ENCODE data around the gene VSIR. TPM values are rescaled to one million over a fixed set of nuclear protein-coding genes. Genes with fewer than 3 reads are reported as not detected.

VSIR gene
- total and polyA plus RNA-seq, 9 of the 15 experiments (the other 6 are each of a cell fraction or from before 2014, with no cell fraction given), result 0.14 to 20.5 (median 9.3) TPM

DNA sequence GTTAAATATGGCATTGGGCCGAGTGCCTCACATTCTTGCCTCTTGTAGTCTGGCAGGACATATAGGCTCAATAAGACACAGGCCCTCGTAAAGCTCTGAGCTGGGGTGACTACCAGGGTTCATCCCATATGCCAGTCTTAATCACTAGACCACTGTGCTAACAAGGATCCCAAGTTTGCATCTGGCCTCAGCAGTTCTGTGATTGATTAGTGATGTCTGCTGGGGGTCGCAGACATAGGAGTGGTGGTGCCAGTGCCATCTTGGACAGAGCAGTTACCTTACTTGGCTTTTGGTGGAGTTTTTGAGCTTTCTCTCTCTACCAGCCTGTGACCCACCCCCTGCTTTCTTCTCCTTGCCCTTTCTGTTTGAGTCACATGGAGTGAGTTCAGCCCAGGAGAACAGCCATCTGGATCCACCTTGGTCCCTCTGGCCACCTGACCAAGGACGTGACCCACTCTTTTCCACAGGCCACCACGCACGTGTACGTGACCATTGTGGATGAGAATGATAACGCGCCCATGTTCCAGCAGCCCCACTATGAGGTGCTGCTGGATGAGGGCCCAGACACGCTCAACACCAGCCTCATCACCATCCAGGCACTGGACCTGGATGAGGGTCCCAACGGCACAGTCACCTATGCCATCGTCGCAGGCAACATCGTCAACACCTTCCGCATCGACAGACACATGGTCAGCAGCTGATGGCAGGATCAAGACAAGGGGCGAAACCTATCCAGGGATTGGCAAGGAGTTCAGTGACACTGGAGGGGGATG lies 4.1 kb upstream of the VSIR start (continued):
- TF ChIP-seq ELF1 (tag; IDR thresholded peaks at IDR 0.05), result no peak
- no peak for TF ChIP-seq CBFA2T3 (IDR thresholded peaks at IDR 0.05)

DNA sequence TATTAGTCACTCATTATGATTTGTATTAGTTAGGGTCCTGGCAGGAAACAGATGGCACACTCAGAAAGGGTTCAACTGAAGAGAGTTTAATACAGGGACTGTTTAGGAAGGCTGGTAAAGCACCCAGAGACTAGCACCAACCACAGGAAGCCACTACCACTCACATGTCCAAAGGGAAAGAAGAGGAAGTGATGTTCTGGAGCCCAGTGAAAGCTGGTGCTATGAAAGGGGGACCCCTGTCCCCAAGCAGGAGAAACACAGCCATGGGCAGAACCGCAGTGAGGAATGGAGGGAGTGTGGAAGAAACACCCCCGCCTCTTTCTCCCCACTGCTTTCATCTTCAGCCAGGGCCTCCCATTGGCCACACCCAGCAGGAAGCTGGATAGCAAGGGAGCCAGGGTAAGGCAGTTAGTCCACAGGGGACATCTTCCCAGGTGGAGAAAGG lies 3.2 kb upstream of the VSIR start:
- no peaks in the 10 kb centered on the region for H3K36me3 ChIP-seq (ENCODE audit: control insufficient read depth, insufficient read depth, low read length)
- POLR2A ChIA-PET, result interaction anchor here (0.8 to 1.6 kb wide), 5 partner anchors 12 to 60 kb away, joined by 3 to 5 read pairs (median 4); no protein-coding TSS in a partner anchor
- H3K27me3 ChIP-seq (ENCODE audit: control insufficient read depth in 2 of 2, insufficient read depth in 2 of 2, low read length in 2 of 2), result peaks cover 4 to 18% of the 10 kb centered on the region in 2 experiments; a peak in 2 of 5 replicates
- H3K79me2 ChIP-seq (ENCODE audit: control insufficient read depth, insufficient read depth, low read length), result no peaks in the 10 kb centered on the region; the same call in 2 of the 3 replicates
- H3K4me3 ChIP-seq, result no peak overlapping the region
- H3K9me3 ChIP-seq (replicated peaks; ENCODE audit: control insufficient read depth, insufficient read depth, low read depth, low read length), result no peaks in the 10 kb centered on the region
- 0 out of 2 replicates have a peak, but pooled peaks cover 3% of the 10 kb centered on the region for H4K20me1 ChIP-seq (replicated peaks; ENCODE audit: control insufficient read depth, insufficient read depth, low read length)
- H3K9ac ChIP-seq (ENCODE audit: insufficient read depth in 1 of 2, low read depth in 2 of 2, low read length in 2 of 2), result no peak overlapping the region
- H3K27ac ChIP-seq (ENCODE audit: extremely low read depth, low read depth, low read length), result no peak overlapping the region
- ATAC-seq (no peak), FAIRE-seq (peak; percentile 57), DNase-seq (ENCODE audit: extremely low read depth in 1 of 4, low spot score in 3 of 4) (peak; percentile 45 to 58 (median 52))
- CTCF ChIA-PET (ENCODE audit: low intra/inter-chr PET ratio), result no interaction called here
- intact Hi-C loops (cut with micrococcal nuclease) (no loop called here), in situ Hi-C loops (cut with MboI) (no loop called here)
- H3K4me1 ChIP-seq (replicated peaks in 1 of 2; ENCODE audit: control insufficient read depth in 2 of 2, insufficient read depth in 2 of 2, low read length in 2 of 2), result peaks cover 24 to 28% of the 10 kb centered on the region in 2 experiments
- BruUV-seq (replicated peaks), result no TSS peak
- peak overlapping the region; percentile 63 for H2AFZ ChIP-seq (ENCODE audit: low read depth, low read length)
- WGBS (ENCODE audit: insufficient coverage, low coverage, missing lambda C conversion rate), result 17% methylated on average over 2 of the region's 2 CpGs
- H3K9me1 ChIP-seq (ENCODE audit: control insufficient read depth, insufficient read depth, low read length), result no peaks in the 10 kb centered on the region
- no peak overlapping the region for H3K4me2 ChIP-seq (ENCODE audit: insufficient read depth, low read length)
- TF ChIP-seq SPI1 (IDR thresholded peaks at IDR 0.05; ENCODE audit: borderline replicate concordance, low read depth, low read length) (peak; percentile 87), TGIF2 (CRISPR knock-in tag; IDR thresholded peaks at IDR 0.05) (no peak), ZNF785 (CRISPR knock-in tag; IDR thresholded peaks at IDR 0.05) (no peak), GABPB1 (CRISPR knock-in tag; IDR thresholded peaks at IDR 0.05) (no peak)
- TF ChIP-seq, protein P1, sequence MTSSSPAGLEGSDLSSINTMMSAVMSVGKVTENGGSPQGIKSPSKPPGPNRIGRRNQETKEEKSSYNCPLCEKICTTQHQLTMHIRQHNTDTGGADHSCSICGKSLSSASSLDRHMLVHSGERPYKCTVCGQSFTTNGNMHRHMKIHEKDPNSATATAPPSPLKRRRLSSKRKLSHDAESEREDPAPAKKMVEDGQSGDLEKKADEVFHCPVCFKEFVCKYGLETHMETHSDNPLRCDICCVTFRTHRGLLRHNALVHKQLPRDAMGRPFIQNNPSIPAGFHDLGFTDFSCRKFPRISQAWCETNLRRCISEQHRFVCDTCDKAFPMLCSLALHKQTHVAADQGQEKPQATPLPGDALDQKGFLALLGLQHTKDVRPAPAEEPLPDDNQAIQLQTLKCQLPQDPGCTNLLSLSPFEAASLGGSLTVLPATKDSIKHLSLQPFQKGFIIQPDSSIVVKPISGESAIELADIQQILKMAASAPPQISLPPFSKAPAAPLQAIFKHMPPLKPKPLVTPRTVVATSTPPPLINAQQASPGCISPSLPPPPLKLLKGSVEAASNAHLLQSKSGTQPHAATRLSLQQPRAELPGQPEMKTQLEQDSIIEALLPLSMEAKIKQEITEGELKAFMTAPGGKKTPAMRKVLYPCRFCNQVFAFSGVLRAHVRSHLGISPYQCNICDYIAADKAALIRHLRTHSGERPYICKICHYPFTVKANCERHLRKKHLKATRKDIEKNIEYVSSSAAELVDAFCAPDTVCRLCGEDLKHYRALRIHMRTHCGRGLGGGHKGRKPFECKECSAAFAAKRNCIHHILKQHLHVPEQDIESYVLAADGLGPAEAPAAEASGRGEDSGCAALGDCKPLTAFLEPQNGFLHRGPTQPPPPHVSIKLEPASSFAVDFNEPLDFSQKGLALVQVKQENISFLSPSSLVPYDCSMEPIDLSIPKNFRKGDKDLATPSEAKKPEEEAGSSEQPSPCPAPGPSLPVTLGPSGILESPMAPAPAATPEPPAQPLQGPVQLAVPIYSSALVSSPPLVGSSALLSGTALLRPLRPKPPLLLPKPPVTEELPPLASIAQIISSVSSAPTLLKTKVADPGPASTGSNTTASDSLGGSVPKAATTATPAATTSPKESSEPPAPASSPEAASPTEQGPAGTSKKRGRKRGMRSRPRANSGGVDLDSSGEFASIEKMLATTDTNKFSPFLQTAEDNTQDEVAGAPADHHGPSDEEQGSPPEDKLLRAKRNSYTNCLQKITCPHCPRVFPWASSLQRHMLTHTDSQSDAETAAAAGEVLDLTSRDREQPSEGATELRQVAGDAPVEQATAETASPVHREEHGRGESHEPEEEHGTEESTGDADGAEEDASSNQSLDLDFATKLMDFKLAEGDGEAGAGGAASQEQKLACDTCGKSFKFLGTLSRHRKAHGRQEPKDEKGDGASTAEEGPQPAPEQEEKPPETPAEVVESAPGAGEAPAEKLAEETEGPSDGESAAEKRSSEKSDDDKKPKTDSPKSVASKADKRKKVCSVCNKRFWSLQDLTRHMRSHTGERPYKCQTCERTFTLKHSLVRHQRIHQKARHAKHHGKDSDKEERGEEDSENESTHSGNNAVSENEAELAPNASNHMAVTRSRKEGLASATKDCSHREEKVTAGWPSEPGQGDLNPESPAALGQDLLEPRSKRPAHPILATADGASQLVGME (CRISPR knock-in tag; IDR thresholded peaks at IDR 0.05), result no peak
- TF ChIP-seq, protein P2, sequence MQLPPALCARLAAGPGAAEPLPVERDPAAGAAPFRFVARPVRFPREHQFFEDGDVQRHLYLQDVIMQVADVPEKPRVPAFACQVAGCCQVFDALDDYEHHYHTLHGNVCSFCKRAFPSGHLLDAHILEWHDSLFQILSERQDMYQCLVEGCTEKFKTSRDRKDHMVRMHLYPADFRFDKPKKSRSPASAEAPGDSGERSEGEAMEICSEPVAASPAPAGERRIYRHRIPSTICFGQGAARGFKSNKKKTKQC (CRISPR knock-in tag; IDR thresholded peaks at IDR 0.05), result no peak
- TF ChIP-seq, protein P3, sequence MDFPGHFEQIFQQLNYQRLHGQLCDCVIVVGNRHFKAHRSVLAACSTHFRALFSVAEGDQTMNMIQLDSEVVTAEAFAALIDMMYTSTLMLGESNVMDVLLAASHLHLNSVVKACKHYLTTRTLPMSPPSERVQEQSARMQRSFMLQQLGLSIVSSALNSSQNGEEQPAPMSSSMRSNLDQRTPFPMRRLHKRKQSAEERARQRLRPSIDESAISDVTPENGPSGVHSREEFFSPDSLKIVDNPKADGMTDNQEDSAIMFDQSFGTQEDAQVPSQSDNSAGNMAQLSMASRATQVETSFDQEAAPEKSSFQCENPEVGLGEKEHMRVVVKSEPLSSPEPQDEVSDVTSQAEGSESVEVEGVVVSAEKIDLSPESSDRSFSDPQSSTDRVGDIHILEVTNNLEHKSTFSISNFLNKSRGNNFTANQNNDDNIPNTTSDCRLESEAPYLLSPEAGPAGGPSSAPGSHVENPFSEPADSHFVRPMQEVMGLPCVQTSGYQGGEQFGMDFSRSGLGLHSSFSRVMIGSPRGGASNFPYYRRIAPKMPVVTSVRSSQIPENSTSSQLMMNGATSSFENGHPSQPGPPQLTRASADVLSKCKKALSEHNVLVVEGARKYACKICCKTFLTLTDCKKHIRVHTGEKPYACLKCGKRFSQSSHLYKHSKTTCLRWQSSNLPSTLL (IDR thresholded peaks at IDR 0.05), result no peak
